Activated naive CD4-positive, alpha-beta T cell treated with anti-CD3 and anti-CD28 coated beads, Interleukin-2, amount 10 ng/mL, durations not matched to agents 7 days and 5 days (primary cell): ENCODE data around the gene TRAPPC5.

Source experiments
- CTCF ChIA-PET: fragments of 350-600 bp; sonication (Branson Sonifier 250); formaldehyde crosslinking; loops from one replicate; lab custom pipeline; 2021; ENCODE audit warnings: antibody characterized with exemption; lab: Charles Lee
- DNase-seq: peaks from one replicate; pipeline ENCODE4 v3.0.0-alpha.2; 2020
- H3K27ac Mint-ChIP-seq: one replicate; pipeline ENCODE4 v1.8.0; 2021; ENCODE audit warnings: mild to moderate bottlenecking, moderate library complexity, mixed read lengths
- H3K27me3 Mint-ChIP-seq: one replicate; pipeline ENCODE4 v1.8.0; 2021; ENCODE audit warnings: mild to moderate bottlenecking, mixed read lengths
- H3K36me3 Mint-ChIP-seq: one replicate; pipeline ENCODE4 v1.8.0; 2021; ENCODE audit warnings: mixed read lengths
- H3K4me1 Mint-ChIP-seq: one replicate; pipeline ENCODE4 v1.8.0; 2021; ENCODE audit warnings: mixed read lengths
- H3K4me3 Mint-ChIP-seq: one replicate; pipeline ENCODE4 v1.8.0; 2021; ENCODE audit warnings: mild to moderate bottlenecking, moderate library complexity, mixed read lengths
- H3K9me3 Mint-ChIP-seq: one replicate; pipeline ENCODE4 v1.8.0; 2021; ENCODE audit warnings: mixed read lengths

TRAPPC5 gene

GRCh38 chr19:7690779-7691258 lies 10.2 kb downstream of the TRAPPC5 start:
- Mint-ChIP-seq H3K4me1 (no peaks in the 10 kb centered on the region), H3K36me3 (no peaks in the 10 kb centered on the region), H3K27me3 (peaks cover 4% of the 10 kb centered on the region), H3K9me3 (no peaks in the 10 kb centered on the region), H3K4me3 (no peak overlapping the region), H3K27ac (no peak overlapping the region)
- CTCF ChIA-PET, result interaction anchor here (1.3 kb wide), 1 partner anchor 10 kb away, joined by 4 read pairs; the partner anchor contains the start of gene TRAPPC5
- no peak for DNase-seq

GRCh38 chr19:7691497-7691896 lies 10.9 kb downstream of the TRAPPC5 start:
- Mint-ChIP-seq H3K27ac (no peak overlapping the region), H3K9me3 (no peaks in the 10 kb centered on the region), H3K4me3 (no peak overlapping the region), H3K36me3 (no peaks in the 10 kb centered on the region), H3K27me3 (peaks cover 5% of the 10 kb centered on the region), H3K4me1 (no peaks in the 10 kb centered on the region)
- DNase-seq, result no peak
- CTCF ChIA-PET, result no interaction called here

GRCh38 chr19:7692417-7693088 lies 11.9 kb downstream of the TRAPPC5 start:
- DNase-seq, result no peak
- CTCF ChIA-PET, result no interaction called here
- no peak overlapping the region for H3K4me3 Mint-ChIP-seq
- no peaks in the 10 kb centered on the region for H3K9me3 Mint-ChIP-seq
- no peaks in the 10 kb centered on the region for H3K4me1 Mint-ChIP-seq
- H3K36me3 Mint-ChIP-seq, result no peaks in the 10 kb centered on the region
- no peak overlapping the region for H3K27ac Mint-ChIP-seq
- H3K27me3 Mint-ChIP-seq, result peaks cover 15% of the 10 kb centered on the region

GRCh38 chr19:7694499-7694898 lies 13.9 kb downstream of the TRAPPC5 start:
- no peak overlapping the region for H3K4me3 Mint-ChIP-seq
- no peak for DNase-seq
- no peaks in the 10 kb centered on the region for H3K36me3 Mint-ChIP-seq
- no peak overlapping the region for H3K27ac Mint-ChIP-seq
- H3K9me3 Mint-ChIP-seq, result no peaks in the 10 kb centered on the region
- no peaks in the 10 kb centered on the region for H3K4me1 Mint-ChIP-seq
- CTCF ChIA-PET, result interaction anchor here (0.6 kb wide), 1 partner anchor 197 kb away, joined by 3 read pairs; no protein-coding TSS in a partner anchor
- peaks cover 27% of the 10 kb centered on the region for H3K27me3 Mint-ChIP-seq

GRCh38 chr19:7697721-7698287 lies 17.2 kb downstream of the TRAPPC5 start:
- no peak overlapping the region for H3K27ac Mint-ChIP-seq
- H3K9me3 Mint-ChIP-seq, result no peaks in the 10 kb centered on the region

GRCh38 chr19:7698583-7698982 lies 17.9 kb downstream of the TRAPPC5 start:
- no peak overlapping the region for H3K4me3 Mint-ChIP-seq
- H3K27ac Mint-ChIP-seq, result no peak overlapping the region

More at GRCh38 chr19:7697721-7698287, 17.2 kb downstream of the TRAPPC5 start:
- Mint-ChIP-seq H3K27me3 (peaks cover 52% of the 10 kb centered on the region), H3K4me3 (no peak overlapping the region), H3K4me1 (no peaks in the 10 kb centered on the region), H3K36me3 (no peaks in the 10 kb centered on the region)
- CTCF ChIA-PET, result interaction anchor here (1.5 kb wide), 1 partner anchor 17 kb away, joined by 3 read pairs; the partner anchor contains the start of gene TRAPPC5
- no peak for DNase-seq

GRCh38 chr19:7699003-7699402 lies 18.4 kb downstream of the TRAPPC5 start:
- CTCF ChIA-PET, result interaction anchor here (1.5 kb wide), 1 partner anchor 18 kb away, joined by 3 read pairs; the partner anchor contains the start of gene TRAPPC5
- Mint-ChIP-seq H3K27me3 (peaks cover 63% of the 10 kb centered on the region), H3K4me1 (peaks cover 3% of the 10 kb centered on the region), H3K36me3 (no peaks in the 10 kb centered on the region), H3K4me3 (no peak overlapping the region), H3K9me3 (no peaks in the 10 kb centered on the region), H3K27ac (no peak overlapping the region)
- no peak for DNase-seq

More at GRCh38 chr19:7698583-7698982, 17.9 kb downstream of the TRAPPC5 start:
- H3K27me3 Mint-ChIP-seq, result peaks cover 59% of the 10 kb centered on the region
- H3K4me1 Mint-ChIP-seq, result no peaks in the 10 kb centered on the region
- H3K9me3 Mint-ChIP-seq, result no peaks in the 10 kb centered on the region
- CTCF ChIA-PET, result interaction anchor here (1.5 kb wide), 1 partner anchor 18 kb away, joined by 3 read pairs; the partner anchor contains the start of gene TRAPPC5
- no peaks in the 10 kb centered on the region for H3K36me3 Mint-ChIP-seq
- DNase-seq, result no peak

- no peak overlapping the region for H3K27ac Mint-ChIP-seq
- no peak overlapping the region for H3K4me3 Mint-ChIP-seq
- CTCF ChIA-PET, result interaction anchor here (1.9 kb wide), 1 partner anchor 19 kb away, joined by 5 read pairs; the partner anchor contains the start of gene TRAPPC5
- H3K36me3 Mint-ChIP-seq, result no peaks in the 10 kb centered on the region
- no peak for DNase-seq
- H3K9me3 Mint-ChIP-seq, result no peaks in the 10 kb centered on the region
- H3K4me1 Mint-ChIP-seq, result peaks cover 10% of the 10 kb centered on the region
- H3K27me3 Mint-ChIP-seq, result peaks cover 68% of the 10 kb centered on the region
Observed at GRCh38 chr19:7699417-7700401, 19.1 kb downstream of the TRAPPC5 start.

- Mint-ChIP-seq H3K36me3 (no peaks in the 10 kb centered on the region), H3K4me1 (peaks cover 25% of the 10 kb centered on the region), H3K4me3 (no peak overlapping the region), H3K9me3 (no peaks in the 10 kb centered on the region), H3K27ac (no peak overlapping the region), H3K27me3 (peaks cover 76% of the 10 kb centered on the region)
- CTCF ChIA-PET, result interaction anchor here (1.9 kb wide), 1 partner anchor 21 kb away, joined by 5 read pairs; the partner anchor contains the start of gene TRAPPC5
- no peak for DNase-seq
Observed at GRCh38 chr19:7701049-7701653, 20.5 kb downstream of the TRAPPC5 start.

- H3K4me1 Mint-ChIP-seq, result peaks cover 32% of the 10 kb centered on the region
- no peaks in the 10 kb centered on the region for H3K9me3 Mint-ChIP-seq
- no peak for DNase-seq
- H3K27ac Mint-ChIP-seq, result peak within 1 kb of the TSS; percentile 5
- CTCF ChIA-PET, result interaction anchor here (1.9 kb wide), 1 partner anchor 21 kb away, joined by 5 read pairs; the partner anchor contains the start of gene TRAPPC5
- H3K27me3 Mint-ChIP-seq, result peaks cover 75% of the 10 kb centered on the region
- no peak within 1 kb of the TSS for H3K4me3 Mint-ChIP-seq
- peaks cover 1% of the 10 kb centered on the region for H3K36me3 Mint-ChIP-seq
Observed at GRCh38 chr19:7701654-7702457, 21.2 kb downstream of the TRAPPC5 start, which contains the start of gene FCER2. Gene FCER2 (minus strand): TSS chr19:7702131. CDS start chr19:7699760, 2,371 bp downstream.

GRCh38 chr19:7703332-7703731 lies 22.7 kb downstream of the TRAPPC5 start:
- peak overlapping the region; percentile 24 for H3K27ac Mint-ChIP-seq
- CTCF ChIA-PET, result interaction anchor here (1.0 kb wide), 1 partner anchor 23 kb away, joined by 3 read pairs; the partner anchor contains the start of gene TRAPPC5
- H3K4me1 Mint-ChIP-seq, result peaks cover 38% of the 10 kb centered on the region

GRCh38 chr19:7704280-7705060 lies 23.8 kb downstream of the TRAPPC5 start:
- H3K4me3 Mint-ChIP-seq, result no peak overlapping the region
- peaks cover 1% of the 10 kb centered on the region for H3K36me3 Mint-ChIP-seq
- peaks cover 59% of the 10 kb centered on the region for H3K27me3 Mint-ChIP-seq
- CTCF ChIA-PET, result no interaction called here
- DNase-seq, result no peak
- no peak overlapping the region for H3K27ac Mint-ChIP-seq
- H3K9me3 Mint-ChIP-seq, result no peaks in the 10 kb centered on the region
- H3K4me1 Mint-ChIP-seq, result peaks cover 39% of the 10 kb centered on the region

More at GRCh38 chr19:7703332-7703731, 22.7 kb downstream of the TRAPPC5 start:
- H3K9me3 Mint-ChIP-seq, result no peaks in the 10 kb centered on the region
- DNase-seq, result no peak
- H3K4me3 Mint-ChIP-seq, result no peak overlapping the region
- H3K27me3 Mint-ChIP-seq, result peaks cover 68% of the 10 kb centered on the region
- H3K36me3 Mint-ChIP-seq, result peaks cover 1% of the 10 kb centered on the region
